GM19239 (cell line): ENCODE data around the gene SPRR2A.
"Not testable (repeated sequence)": the region's sequence is repeated elsewhere in the genome, so short reads cannot be mapped to it uniquely, and the experiment has no call there.

ENCODE experiments used
- DNase-seq: peaks from one replicate; pipeline ENCODE4 v3.0.0; 2011; ENCODE audit warnings: low spot score; ENCODE audit not compliant: insufficient read length
- FAIRE-seq: peaks from 2 replicates; lab custom pipeline; 2011; peaks lifted over from hg19 to GRCh38; lab: Jason Lieb, UNC

The SPRR2A gene

DNA sequence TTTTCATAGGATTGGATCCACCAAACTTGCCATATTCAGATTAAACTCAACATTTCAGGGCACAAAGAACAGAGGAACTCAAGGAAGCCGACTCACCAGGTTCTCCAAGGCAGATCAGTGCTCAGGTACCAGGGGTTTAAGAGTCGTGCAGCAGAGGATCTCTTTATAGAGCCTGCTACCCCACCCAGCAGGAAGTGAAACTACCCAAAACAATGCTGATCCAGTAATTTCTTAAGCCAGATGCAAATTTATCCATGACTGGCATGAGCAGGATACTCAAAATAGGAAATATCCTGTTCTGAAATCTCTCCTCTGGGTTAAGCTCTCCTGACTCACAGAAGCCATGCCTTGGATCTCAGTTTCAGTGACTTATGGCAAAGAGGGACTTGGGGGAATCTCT, at the start of gene SPRR2A:
Gene SPRR2A (minus strand): TSS at position 138 of the 400 bp plus-strand sequence. CDS start 777 bp downstream, outside the sequence.
- FAIRE-seq (no peak), DNase-seq (no peak)

DNA sequence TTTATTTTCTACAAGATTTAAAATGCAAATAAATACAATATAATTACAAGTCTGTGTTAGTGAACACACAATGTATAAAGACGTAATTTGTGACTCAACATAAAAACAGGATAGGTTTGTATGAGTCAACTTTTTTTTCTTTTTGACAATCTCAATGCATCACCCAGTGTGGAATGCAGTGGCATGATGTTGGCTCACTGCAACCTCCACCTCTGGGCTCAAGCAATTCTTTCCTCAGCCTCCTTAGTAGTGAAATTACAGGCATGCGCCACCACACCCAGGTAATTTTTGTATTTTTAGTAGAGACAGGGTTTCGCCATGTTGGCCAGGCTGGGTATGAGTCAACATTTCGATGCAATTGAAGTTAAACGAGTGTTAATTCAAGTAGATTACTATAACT, 42.9 kb upstream of the SPRR2A start:
- no peak for FAIRE-seq
- DNase-seq, result no peak

DNA sequence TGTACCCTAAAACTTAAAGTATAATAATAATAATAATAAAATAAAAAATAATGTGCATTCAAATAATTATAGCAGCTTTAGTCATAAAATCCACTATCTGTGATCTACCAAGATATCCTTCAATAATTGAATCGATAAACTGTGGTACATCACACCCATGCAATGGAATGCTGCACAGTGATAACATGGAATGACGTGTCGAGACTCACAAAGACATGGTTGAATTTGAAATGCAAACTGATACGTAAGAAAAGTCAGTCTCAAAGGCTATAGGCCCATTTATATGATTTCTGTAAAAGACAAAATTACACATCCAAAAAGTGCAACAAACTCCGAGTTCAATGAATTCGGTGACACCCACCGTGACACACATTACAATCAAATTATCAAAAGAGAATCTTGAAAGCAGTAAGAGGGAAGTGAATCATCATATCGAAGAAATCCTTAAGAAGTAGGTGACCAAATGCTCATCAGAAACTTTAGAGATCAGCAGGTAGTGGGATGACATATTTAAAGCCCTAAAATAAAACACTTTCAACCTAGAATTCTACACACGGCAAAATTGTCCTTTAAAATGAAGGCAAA, 42.2 kb upstream of the SPRR2A start:
- DNase-seq, result no peak

DNA sequence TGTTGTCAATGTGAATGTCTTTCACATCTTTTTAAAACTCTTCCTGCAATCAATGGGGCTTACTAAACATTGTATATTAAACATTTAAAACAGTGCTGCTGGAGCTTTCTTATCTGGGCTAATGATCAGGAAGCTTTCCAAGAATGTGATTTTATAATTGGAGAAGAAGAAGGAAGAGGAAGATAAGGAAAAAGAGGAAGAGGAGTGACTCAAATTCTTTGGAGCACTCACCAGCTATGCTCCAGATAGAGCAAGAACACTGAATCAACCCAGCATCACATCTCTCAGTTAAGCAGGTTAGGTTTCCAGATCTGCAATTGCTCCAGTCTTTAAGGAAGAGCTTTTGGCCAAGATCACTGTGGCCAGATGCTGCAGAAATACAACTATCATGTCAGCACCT, 38.5 kb upstream of the SPRR2A start:
- DNase-seq (no peak), FAIRE-seq (no peak)

More for the DNA sequence above, 42.2 kb upstream of the SPRR2A start:
- no peak for FAIRE-seq

GRCh38 chr1:153094426-153094825, 37.1 kb upstream of the SPRR2A start, which contains the start of gene SPRR2E:
TSS of gene SPRR2E (minus strand) at chr1:153094526. CDS start at chr1:153093751, 775 bp downstream.
- FAIRE-seq, result no peak

GRCh38 chr1:153087652-153088051, 30.3 kb upstream of the SPRR2A start:
- DNase-seq (no peak), FAIRE-seq (no peak)

More at GRCh38 chr1:153094426-153094825, 37.1 kb upstream of the SPRR2A start, which contains the start of gene SPRR2E:
- DNase-seq, result no peak

GRCh38 chr1:153081736-153082135, 24.4 kb upstream of the SPRR2A start:
- FAIRE-seq, result no peak

DNA sequence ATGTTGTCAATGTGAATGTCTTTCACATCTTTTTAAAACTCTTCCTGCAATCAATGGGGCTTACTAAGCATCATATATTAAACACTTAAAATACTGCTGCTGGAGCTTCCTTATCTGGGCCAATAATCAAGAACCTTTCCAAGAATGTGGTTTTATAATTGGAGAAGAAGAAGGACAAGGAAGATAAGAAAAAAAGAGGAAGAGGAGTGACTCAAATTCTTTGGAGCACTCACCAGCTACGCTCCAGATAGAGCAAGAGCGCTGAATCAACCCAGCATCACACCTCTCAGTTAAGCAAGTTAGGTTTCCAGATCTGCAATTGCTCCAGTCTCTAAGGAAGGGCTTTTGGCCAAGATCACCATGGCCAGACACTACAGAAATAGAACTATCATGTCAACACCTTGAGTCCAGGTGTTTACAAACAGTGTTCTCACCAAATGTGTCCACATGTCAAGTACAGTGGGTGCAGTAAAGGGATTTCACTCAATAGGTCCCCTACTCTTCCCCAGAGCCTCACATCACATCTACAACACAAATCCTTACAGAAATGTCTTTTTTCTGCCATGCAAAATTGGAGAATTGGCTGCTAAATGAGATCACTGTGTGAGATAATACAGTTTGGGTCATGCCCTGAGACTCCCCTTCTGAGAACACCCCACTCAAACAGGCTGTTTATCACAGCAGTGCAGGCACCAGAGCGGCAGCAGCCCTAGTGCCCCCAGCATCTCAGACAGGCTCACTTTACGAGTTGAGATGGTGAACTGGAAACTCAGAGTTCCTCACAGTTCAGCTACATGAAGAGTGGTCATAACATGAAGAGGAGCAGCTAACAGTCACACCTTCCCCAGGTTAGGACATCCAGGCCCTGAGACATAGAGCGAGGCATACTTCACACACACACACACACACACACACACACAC, 15.8 kb upstream of the SPRR2A start:
- DNase-seq (no peak), FAIRE-seq (no peak)

More at GRCh38 chr1:153081736-153082135, 24.4 kb upstream of the SPRR2A start:
- DNase-seq, result no peak

DNA sequence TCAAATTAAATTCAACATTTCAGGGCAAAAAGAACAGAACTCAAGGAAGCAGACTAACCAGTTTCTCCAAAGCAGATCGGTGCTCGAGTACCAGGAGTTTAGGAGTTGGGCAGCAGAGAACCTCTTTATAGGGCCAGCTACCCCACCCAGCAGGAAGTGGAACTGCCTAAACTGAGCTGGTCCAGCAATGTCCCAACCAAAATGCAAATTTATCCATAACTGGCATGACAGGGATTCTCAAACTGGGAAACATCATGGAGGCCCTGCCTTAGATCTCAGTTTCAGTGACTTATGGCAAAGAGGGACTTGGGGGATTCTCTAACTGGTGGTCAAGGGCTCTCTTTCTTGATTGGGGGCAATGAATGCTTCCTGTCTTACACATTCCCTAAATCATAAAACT, 14.2 kb upstream of the SPRR2A start, which contains the start of gene SPRR2B:
Gene SPRR2B (minus strand): TSS at position 101 of the 400 bp plus-strand sequence. CDS start 772 bp downstream, outside the sequence.
- DNase-seq, result no peak
- no peak for FAIRE-seq

- no peak for FAIRE-seq
- DNase-seq, result no peak
Observed at GRCh38 chr1:153070243-153070642, 12.9 kb upstream of the SPRR2A start.

- FAIRE-seq, result no peak
- DNase-seq, result no peak
Observed at GRCh38 chr1:153058826-153059784, 1.8 kb upstream of the SPRR2A start.

DNA sequence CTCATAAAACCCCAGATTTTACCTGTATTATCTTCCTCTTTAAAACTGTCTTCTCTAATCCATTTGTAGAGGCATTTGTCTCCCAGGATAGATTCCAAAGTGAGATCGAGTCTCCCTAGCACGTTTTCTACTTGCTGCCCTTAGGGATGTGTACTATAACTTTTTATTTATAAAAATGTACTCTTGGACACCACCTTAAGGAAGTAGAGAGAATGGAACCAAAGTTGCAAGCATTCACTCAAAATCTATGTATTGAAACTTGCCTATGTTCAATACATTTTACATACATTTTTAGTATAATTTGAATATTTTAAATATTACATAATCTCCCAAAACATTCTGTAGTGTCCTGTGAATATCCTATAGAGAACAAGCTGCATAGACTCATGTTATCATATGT, 842 bp upstream of the SPRR2A start:
- FAIRE-seq, result no peak

DNA sequence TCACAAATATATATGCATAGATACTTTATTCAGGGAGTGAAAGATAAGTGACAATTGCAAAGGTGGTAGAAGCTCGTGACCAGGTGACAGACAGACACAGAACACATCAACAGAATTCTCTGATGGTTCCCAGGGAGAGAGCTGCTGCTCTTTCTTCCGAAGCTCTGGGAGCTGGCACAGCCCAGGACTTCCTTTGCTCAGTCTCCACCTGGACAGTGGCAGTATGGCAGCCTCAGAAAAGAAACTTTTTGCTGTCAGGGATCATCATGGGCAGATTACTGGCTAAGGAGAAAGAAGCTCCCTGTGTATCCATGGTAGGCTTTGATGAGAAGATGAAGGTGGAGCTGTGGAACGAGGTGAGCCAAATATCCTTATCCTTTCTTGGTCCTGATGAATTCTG, 1.2 kb downstream of the SPRR2A start:
- not testable (repeated sequence) for FAIRE-seq, DNase-seq

More for the DNA sequence above, 842 bp upstream of the SPRR2A start:
- DNase-seq, result no peak

DNA sequence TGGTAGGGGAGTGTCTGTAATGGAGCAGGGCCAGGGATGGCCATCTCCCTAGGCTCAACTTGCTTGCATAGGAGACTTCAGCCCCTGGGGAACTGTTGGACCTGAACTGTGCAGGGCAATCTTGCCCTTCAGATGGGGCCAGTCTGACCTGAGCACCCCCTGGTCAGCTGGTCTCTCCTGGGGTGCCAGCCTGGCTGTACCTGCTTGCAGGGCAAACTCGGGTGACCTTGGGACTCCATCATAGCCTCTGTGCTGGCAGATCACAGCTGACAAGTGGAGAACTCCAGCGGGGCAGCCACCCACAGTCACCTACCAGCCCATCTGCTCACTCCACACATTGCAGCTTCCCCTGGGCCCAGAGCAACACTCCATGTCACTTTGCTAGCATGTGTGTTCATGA, 8.1 kb downstream of the SPRR2A start:
- no peak for DNase-seq
- FAIRE-seq, result no peak

GRCh38 chr1:153040950-153041631, 16.2 kb downstream of the SPRR2A start, which contains the start of gene SPRR2D:
TSS of gene SPRR2D (minus strand) at chr1:153041120. CDS start at chr1:153040346, 774 bp downstream.
- FAIRE-seq (no peak), DNase-seq (no peak)

DNA sequence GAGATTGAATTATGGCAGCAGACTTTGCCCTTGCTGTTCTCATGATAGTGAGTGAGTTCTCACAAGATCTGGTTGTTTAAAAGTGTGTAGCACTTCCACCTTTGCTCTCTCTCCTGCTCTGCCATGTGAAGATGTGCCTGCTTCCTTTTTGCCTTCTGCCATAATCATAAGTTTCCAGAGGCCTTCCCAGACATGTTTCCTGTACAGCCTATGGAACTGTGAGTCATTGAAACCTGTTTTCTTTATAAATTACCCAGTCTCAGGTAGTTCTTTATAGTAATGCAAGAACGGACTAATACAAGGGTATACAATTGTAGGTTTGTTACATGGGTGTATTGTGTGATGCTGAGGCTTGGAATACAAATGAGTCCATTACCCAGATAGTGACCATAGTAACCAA, 22.1 kb downstream of the SPRR2A start:
- DNase-seq (no peak), FAIRE-seq (no peak)

- FAIRE-seq (no peak), DNase-seq (no peak)
Observed at GRCh38 chr1:153032677-153033308, 24.5 kb downstream of the SPRR2A start.

GRCh38 chr1:153032073-153032472, 25.2 kb downstream of the SPRR2A start:
- FAIRE-seq (no peak), DNase-seq (no peak)

DNA sequence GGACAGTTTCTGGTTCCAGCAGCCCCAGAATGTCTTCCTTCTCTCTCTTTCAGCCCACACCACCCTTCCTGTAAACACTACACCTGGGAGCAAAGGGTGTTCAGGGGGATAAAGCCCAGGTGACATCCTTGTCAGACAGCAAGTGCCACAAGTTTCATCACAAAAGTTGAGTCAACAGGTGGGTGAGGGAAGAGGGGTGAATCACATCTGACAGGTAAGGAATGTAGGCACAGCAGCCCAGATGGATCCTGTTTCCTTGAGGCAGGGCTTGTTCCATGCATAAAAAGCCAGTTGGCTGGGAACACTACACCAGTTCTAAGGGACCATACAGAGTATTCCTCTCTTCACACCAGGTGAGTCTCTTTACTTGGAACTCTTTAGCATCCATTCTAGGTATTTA, 26.4 kb downstream of the SPRR2A start, which contains the start of gene SPRR1B:
Gene SPRR1B (plus strand): TSS at position 309 of the 400 bp plus-strand sequence. CDS start 1,143 bp downstream, outside the sequence.
- DNase-seq (no peak), FAIRE-seq (no peak)
